C4-2B (cell line): ENCODE measurements around the gene RPAP3.
"Not testable (repeated sequence)": the region's sequence is repeated elsewhere in the genome, so short reads cannot be mapped to it uniquely, and the experiment has no call there.

Source experiments
- H3K27ac ChIP-seq: fragments of 450-650 bp; 2 replicates; pipeline ENCODE4 v1.5.1; 2017
- ZFX ChIP-seq: fragments of 450-650 bp; IDR thresholded peaks from 2 replicates; pipeline ENCODE4 v1.6.1; 2017
- TF ChIP-seq, protein P1 (sequence below): fragments of 450-650 bp; conservative IDR thresholded peaks from 2 replicates; pipeline ENCODE4 v1.5.1; 2017; ENCODE audit warnings: mild to moderate bottlenecking

RPAP3 gene

DNA sequence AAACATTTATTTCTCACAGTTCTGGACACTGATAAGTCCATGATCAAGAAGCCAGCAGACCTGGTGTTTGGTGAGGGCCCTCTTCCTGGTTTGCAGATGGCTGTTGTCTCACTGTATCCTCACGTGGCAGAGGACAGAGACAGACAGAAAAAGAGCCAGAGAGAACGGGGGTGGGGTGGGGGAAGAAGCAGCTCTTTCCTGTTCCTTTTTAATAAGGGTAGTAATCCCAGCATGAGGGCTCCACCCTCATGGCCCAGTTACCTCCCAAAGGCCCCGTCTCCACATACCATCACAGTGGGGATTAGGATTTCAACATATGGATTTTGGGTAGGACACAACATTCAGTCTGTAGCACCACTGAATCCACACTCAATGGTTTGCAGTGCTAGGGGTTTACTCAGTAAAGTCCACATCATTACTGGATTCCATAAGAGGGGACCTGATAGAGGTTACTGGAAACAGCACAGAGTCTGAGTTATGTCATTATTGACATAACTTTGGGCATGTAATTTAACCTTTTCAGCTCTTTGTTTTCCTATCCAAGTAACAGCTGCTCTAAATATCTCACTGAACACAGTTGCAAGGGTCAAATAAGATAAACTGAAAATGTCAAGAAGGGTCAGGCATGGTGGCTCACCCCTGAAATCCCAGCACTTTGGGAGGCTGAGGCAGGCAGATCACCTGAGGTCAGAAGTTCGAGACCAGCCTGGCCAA is 53.2 kb downstream of the RPAP3 start:
- TF ChIP-seq, protein P1, sequence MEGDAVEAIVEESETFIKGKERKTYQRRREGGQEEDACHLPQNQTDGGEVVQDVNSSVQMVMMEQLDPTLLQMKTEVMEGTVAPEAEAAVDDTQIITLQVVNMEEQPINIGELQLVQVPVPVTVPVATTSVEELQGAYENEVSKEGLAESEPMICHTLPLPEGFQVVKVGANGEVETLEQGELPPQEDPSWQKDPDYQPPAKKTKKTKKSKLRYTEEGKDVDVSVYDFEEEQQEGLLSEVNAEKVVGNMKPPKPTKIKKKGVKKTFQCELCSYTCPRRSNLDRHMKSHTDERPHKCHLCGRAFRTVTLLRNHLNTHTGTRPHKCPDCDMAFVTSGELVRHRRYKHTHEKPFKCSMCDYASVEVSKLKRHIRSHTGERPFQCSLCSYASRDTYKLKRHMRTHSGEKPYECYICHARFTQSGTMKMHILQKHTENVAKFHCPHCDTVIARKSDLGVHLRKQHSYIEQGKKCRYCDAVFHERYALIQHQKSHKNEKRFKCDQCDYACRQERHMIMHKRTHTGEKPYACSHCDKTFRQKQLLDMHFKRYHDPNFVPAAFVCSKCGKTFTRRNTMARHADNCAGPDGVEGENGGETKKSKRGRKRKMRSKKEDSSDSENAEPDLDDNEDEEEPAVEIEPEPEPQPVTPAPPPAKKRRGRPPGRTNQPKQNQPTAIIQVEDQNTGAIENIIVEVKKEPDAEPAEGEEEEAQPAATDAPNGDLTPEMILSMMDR = no peak
- TF ChIP-seq ZFX = no peak
- no peak overlapping the region for H3K27ac ChIP-seq

DNA sequence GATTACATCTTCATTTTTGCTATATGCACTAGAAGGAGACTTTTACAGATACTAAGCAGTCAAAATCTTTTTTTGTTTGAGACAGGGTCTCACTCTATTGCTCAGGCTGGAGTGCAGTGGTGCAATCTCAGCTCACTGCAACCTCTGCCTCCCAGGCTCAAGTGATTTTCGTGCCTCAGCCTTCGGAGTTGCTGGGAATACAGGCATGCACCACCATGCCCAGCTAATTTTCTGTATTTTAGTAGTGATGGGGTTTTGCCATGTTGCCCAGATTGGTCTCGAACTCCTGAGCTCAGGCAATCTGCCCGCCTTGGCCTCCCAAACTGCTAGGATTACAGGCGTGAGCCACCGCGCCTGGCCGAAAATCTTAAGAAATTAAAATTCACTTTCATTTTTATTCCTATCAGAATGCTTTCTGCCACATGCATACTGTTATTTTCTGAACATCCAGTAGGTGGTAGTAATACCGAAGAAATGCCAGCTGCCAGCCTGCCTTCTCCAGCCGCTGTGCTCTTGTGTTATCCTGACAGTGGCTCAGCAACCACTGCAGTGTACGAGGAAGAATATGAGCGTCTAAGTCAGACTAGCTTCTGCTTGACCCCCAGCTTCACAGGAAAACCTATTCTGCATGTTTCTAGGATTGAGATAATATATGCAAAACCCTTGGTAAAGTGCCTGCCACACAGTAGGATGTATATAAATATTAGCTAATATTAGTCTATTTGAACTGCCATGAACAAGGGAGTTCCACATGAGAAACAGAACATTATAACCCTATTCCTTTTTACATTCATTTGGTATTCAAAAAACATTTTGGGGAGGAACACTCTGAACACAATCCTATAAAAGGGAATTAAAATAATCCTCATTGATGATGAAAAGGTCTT is 54.2 kb downstream of the RPAP3 start:
- no peak for TF ChIP-seq ZFX
- TF ChIP-seq, protein P1 = peak; percentile 86
- H3K27ac ChIP-seq = peak overlapping the region; percentile 37

DNA sequence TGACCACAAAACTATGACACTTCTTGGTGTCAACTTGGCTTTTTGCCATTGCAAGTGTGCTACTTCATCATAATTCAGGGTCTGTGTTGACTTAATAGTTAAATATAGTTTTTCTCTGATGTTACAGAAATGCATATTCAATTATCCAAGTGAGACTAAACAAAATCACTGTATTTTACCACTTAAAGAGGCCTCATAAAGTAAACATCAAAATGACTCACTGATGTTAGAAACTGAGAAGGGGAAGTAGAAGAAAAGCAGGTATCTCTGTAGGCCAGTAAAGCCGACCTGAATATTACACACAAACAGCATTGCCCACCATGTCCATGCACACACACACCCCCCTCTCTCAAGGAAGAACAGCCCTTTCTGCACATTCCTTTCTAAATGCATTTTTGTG is 55.4 kb downstream of the RPAP3 start:
- TF ChIP-seq, protein P1 = no peak
- no peak for TF ChIP-seq ZFX

DNA sequence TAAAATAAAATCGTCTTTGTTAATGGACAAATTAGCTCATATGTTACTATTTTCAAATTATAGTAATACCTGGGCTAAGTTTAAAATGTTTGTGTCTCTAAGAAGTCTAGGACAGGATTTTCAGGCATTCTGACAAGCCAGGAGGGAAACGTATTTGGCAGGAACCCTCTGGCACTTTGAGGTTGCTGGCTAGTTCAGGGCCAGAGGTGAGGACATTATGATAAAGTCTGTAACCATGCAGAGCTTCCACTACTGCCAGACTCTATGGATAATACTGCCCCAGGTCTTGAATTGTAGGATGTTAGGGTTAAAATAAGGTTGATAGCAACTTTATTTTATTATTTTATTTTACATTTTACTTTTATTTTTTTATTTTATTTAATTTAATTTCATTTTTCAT is 56.4 kb downstream of the RPAP3 start:
- H3K27ac ChIP-seq = no peak overlapping the region
- TF ChIP-seq ZFX = no peak
- TF ChIP-seq, protein P1 = no peak

More for the DNA sequence above, 55.4 kb downstream of the RPAP3 start:
- no peak overlapping the region for H3K27ac ChIP-seq

DNA sequence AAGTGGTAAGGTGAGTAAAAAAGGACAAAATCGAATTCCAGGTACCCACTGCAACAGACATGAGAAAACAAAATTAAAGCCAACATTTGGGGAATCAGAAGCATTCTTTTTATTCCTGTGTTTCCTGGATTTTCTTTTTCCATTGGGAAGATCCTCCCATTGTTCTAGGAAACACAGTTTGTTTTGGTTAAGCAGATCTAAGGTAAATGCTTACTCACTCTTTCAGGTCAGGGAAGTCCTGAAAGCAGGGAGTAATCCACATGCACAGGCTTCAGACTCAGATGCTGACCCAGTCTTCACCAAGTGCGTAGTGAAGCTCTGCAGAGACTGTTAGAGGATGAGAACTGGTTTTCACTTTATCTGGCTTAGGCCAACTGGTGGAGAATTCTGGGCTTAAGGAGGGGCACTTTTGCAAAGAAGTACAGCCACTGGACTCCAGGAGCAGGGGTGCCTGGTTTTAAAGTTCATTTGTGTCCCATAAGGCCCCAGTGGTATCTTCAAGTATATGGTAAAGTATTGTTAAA is 57.7 kb downstream of the RPAP3 start:
- H3K27ac ChIP-seq = no peak overlapping the region
- no peak for TF ChIP-seq ZFX
- TF ChIP-seq, protein P1 = no peak

DNA sequence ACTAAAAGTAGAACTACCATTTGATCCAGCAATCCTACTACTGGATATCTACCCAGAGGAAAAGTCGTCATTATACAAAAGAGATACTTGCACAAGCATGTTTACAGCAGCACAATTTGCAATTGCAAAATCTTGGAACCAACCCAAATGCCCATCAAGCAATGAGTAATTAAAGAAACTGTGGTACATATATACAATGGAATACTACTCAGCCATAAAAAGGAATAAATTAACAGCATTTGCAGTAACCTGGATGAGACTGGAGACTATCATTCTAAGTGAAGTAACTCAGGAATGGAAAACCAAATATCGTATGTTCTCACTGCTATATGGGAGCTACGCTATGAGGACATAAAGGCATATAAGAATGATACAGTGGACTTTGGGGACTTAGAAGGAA is 63.5 kb downstream of the RPAP3 start:
- not testable (repeated sequence) for H3K27ac ChIP-seq

DNA sequence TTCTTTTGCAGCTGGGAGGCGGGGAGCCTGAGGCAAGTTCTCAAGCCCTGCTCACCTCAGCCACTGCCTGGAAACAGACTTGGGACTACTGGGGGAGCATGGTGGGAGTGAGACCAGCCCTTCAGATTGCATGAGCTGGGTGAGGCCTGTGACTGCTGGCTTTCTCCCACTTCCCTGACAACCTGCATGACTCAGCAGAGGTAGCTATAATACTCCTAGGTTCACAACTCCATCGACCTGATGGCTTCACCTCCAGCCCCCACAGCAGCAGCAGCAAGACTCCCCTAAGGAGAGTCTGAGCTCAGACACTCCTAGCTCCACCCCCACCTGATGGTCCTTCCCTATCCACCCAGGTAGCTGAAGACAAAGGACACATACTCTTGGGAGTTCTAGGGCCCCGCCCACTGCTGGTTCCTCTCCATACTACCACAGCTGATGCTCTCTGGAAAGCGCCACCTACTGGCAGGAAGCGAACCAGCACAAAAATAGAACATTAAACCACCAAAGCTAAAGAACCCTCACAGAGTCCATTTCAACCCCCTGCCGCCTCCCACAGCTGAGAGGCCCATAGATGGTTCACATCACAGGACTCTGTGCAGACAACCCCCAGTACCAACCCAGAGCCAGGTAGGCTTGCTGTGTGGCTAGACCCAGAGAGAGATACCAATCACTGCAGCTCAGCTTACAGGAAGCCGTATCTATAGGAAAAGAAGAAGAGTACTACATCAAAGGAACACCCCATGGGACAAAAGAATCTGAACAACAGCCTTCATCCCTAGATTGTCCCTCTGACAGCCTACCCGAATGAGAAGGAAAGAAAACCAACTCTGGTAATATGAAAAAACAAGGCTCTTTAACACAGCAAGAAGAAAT is 68.7 kb downstream of the RPAP3 start:
- TF ChIP-seq ZFX = no peak
- TF ChIP-seq, protein P1 = peak; percentile 88
- no peak overlapping the region; the same call in 1 of the 2 replicates for H3K27ac ChIP-seq

DNA sequence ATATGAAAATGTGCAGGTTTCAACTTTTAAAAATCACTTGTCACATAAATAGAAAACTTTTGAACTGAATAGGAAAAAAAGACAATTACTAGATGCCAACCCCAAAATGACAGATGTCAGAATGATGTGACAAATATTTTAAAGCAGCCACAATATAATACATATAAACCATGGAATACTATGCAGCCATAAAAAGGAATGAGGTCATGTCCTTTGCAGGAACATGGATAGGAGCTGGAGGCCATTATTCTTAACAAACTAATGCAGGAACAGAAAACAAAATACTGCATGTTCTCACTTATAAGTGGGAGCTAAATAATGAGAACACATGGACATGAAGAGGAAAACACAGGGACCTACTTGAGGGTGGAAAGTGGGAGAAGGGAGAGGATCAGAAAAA is 70.1 kb downstream of the RPAP3 start:
- not testable (repeated sequence) for H3K27ac ChIP-seq
